SHP77 (cell line): ENCODE data around the gene DDX52.
"Not testable (repeated sequence)": the region's sequence is repeated elsewhere in the genome, so short reads cannot be mapped to it uniquely, and the experiment has no call there.

Experiments used
- DNase-seq, 2 experiments: peaks; one replicate each; lab custom pipeline; 2025; lab: John Stamatoyannopoulos, UW

Gene DDX52, protein sequence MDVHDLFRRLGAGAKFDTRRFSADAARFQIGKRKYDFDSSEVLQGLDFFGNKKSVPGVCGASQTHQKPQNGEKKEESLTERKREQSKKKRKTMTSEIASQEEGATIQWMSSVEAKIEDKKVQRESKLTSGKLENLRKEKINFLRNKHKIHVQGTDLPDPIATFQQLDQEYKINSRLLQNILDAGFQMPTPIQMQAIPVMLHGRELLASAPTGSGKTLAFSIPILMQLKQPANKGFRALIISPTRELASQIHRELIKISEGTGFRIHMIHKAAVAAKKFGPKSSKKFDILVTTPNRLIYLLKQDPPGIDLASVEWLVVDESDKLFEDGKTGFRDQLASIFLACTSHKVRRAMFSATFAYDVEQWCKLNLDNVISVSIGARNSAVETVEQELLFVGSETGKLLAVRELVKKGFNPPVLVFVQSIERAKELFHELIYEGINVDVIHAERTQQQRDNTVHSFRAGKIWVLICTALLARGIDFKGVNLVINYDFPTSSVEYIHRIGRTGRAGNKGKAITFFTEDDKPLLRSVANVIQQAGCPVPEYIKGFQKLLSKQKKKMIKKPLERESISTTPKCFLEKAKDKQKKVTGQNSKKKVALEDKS

GRCh38 chr17:37643118-37643766 lies at the start of gene DDX52:
Gene DDX52 (minus strand): TSS chr17:37643446. CDS start chr17:37643420, 26 bp downstream.
- DNase-seq = peak; percentile 76 to 87

GRCh38 chr17:37691807-37692206 lies 48.6 kb upstream of the DDX52 start:
- no peak for DNase-seq

DNA sequence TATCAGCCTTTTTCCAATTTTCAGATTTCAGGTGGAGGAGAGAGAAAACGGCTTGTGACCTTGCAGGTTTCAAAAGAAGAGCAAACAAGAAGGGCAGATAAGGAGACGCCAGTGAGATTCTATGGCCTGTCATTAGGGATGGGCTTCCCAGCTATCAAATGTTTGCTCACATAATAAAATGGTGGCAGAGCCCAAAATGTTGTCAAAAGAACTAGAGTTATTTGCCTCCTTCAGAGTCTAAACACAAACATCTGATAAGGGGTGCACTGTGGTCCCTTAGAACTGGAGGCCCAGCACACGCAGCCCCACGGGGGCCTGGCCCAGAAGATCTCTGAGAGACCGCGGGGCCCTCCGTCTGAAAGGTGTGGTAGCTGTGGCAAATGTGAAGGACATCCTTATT lies 46.1 kb upstream of the DDX52 start:
- DNase-seq = no peak

GRCh38 chr17:37683454-37683984 lies 40.3 kb upstream of the DDX52 start:
- DNase-seq = no peak

- DNase-seq = no peak
These were observed 38.8 kb upstream of the DDX52 start for GRCh38 chr17:37682007-37682406.

- DNase-seq = not testable (repeated sequence)
These were observed 36.7 kb upstream of the DDX52 start for GRCh38 chr17:37679995-37680394.

- DNase-seq = no peak
These were observed 34.8 kb upstream of the DDX52 start for GRCh38 chr17:37678036-37678435.

DNA sequence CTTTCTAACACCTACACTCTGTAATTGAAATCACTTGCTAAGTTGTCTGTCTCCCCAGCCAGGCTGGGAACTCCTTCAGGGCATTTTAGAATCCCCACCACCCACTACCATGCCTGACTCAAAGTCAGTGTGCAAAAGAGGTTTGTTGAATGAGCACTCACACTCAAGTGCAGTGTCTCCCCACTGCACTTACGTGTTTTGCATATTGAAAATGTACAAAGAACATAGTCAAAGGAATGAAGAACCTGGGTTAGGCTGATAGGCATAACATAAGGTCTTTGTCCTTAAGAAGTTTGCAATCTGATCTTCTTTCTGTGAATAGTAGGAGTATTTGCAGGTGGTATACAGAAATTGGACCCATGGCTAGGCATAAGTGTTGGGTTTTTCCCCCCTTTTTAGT lies 33.8 kb upstream of the DDX52 start:
- DNase-seq = no peak

GRCh38 chr17:37676115-37676925 lies 33.1 kb upstream of the DDX52 start:
- DNase-seq = no peak

GRCh38 chr17:37674511-37674910 lies 31.3 kb upstream of the DDX52 start:
- DNase-seq = no peak

DNA sequence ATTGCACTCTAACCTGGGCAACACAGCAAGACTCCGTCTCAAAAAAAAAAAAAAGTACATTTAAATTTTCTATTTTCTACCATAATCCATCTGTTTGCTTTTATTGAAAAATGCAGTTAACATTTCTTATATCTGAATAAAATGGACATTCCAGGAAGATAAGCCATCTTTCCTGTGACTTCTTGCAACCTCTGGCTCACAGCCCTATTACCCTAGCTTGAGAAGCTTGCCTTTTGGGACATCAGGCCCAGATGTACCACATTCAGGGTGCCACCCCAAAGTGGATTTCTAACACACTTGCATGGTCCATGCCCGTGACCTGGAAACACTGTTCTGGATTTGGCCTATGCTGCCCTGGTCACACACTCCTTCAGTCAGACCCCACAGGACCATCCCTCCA lies 30.1 kb upstream of the DDX52 start:
- DNase-seq = no peak

- no peak for DNase-seq
These were observed 29.4 kb upstream of the DDX52 start for GRCh38 chr17:37672548-37673078.

DNA sequence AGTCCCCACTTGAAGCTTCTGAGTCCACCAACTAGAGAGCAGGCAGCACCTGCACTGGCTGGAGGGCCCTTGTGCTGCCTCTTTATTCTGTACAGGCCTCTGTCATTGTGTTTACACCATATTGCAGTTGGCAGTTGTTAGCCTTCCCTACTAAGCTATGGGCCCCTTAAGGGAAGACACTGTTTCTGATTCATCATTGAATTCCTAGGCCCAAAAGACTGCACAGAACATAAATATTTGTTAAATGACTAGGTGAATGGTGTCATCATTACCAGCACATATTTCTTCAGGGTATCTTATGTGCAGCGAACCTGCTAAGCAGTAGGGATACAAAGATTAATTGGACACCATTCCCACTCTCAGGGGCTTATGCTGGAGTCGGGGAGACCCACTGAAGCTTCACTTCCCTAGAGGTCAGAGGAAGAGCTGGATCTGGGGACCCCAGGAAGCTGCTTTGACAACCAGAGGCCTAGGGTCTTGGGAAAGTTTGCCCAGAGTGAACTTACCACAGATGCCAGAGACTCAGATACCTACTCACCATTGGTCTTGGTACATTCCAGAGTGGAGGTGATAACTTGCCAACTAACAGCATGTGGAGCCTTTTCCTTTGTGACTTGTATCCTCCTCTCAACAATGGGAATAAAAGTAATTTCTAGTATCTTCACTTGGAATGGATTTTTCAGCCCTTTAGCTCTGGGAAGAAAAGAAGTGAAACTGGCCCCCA lies 28.7 kb upstream of the DDX52 start:
- no peak for DNase-seq

- DNase-seq = no peak
These were observed 28.0 kb upstream of the DDX52 start for GRCh38 chr17:37671028-37671823.

DNA sequence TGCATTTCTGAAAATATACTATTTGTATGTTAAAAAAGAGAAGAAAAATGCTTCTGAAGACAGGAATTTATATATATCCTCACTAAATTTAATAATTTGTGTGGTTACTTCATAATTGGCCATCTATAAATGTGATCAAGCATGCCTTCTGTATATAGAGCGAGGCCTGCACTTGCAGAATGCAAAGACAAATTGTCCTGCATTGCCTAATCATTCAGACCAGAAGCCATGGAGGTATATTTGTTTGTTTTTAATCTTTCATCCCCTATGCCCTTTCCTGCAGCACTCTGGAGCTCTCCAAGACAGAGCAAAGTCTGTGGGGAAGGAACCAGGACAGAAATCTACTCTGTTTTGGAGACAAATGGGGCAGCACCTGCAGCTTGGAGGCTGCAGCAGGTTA lies 23.8 kb upstream of the DDX52 start:
- no peak for DNase-seq

- DNase-seq = no peak
These were observed 21.0 kb upstream of the DDX52 start for GRCh38 chr17:37664214-37664613.

- DNase-seq = no peak
These were observed 19.1 kb upstream of the DDX52 start for GRCh38 chr17:37662353-37662752.

- no peak for DNase-seq
These were observed 18.3 kb upstream of the DDX52 start for GRCh38 chr17:37661400-37662014.

DNA sequence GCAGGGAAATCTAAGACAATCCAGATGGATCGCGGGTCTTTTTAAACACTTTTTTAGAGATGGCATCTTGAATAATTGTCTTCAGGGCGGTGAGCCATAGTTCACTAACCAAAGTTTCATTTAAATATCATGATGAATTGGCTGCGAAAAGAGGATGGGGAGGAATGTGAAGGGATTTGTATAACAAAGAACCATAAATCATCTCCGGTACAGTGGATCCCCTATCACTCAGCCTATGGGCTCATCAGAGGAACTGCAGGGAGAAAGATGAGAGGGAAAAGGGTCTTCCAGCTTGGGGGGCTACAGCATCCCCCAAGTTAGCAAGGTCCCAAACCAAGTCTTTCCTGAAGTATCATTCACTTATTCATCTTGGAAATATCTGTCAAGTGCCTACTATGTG lies 16.7 kb upstream of the DDX52 start:
- no peak for DNase-seq

- no peak for DNase-seq
These were observed 14.0 kb upstream of the DDX52 start for GRCh38 chr17:37657202-37657601.
